Body of pancreas (tissue), 4 donors: Measurements from ENCODE around the gene AP1G1.

Experiments
- POLR2A ChIP-seq, 3 donors: fragments of 450-650 bp; IDR thresholded peaks; one replicate each; pipeline ENCODE4 v1.6.1; 2016; ENCODE audit warnings: antibody characterized with exemption in 3 of 3, mild to moderate bottlenecking in 2 of 3
- TF ChIP-seq, protein P1 (sequence below), 7 experiments: fragments of 450-650 bp in 4 of 7; fragments of 200-600 bp in 3 of 7; sonication (generic) in 3 of 7; IDR thresholded peaks; one replicate each; pipeline ENCODE4 v1.5.1; 2016 to 2019; ENCODE audit warnings: antibody characterized with exemption in 7 of 7

- TF ChIP-seq, protein P1, sequence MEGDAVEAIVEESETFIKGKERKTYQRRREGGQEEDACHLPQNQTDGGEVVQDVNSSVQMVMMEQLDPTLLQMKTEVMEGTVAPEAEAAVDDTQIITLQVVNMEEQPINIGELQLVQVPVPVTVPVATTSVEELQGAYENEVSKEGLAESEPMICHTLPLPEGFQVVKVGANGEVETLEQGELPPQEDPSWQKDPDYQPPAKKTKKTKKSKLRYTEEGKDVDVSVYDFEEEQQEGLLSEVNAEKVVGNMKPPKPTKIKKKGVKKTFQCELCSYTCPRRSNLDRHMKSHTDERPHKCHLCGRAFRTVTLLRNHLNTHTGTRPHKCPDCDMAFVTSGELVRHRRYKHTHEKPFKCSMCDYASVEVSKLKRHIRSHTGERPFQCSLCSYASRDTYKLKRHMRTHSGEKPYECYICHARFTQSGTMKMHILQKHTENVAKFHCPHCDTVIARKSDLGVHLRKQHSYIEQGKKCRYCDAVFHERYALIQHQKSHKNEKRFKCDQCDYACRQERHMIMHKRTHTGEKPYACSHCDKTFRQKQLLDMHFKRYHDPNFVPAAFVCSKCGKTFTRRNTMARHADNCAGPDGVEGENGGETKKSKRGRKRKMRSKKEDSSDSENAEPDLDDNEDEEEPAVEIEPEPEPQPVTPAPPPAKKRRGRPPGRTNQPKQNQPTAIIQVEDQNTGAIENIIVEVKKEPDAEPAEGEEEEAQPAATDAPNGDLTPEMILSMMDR (IDR thresholded peaks at IDR 0.05), result peak in 4 of 7 experiments; percentile 19 to 36 (median 26)
- peak; percentile 5 to 54 (median 32) for TF ChIP-seq POLR2A (IDR thresholded peaks at IDR 0.05)
These were observed 84.9 kb downstream of the AP1G1 start for GRCh38 chr16:71723537-71724319.
